Neural cell (in vitro differentiated cells): ENCODE results near the gene STRN3. TPM values are rescaled to one million over a fixed set of nuclear protein-coding genes. Genes with fewer than 3 reads are reported as not detected.
"Not testable (repeated sequence)": the region's sequence is repeated elsewhere in the genome, so short reads cannot be mapped to it uniquely, and the experiment has no call there.

Experiments
- H2AFZ ChIP-seq: fragments of 200-600, 300-800 bp; sonication (generic), shearing (Covaris generic); 2 replicates; pipeline ENCODE4 v1.6.0; 2014; ENCODE audit warnings: low read depth, mild to moderate bottlenecking, antibody characterized with exemption, low read length, moderate library complexity
- H3F3A ChIP-seq: fragments of 200-600 bp; shearing (Covaris generic); 2 replicates; pipeline ENCODE4 v1.6.1; 2016; ENCODE audit warnings: mild to moderate bottlenecking, moderate library complexity, mixed read lengths, antibody characterized with exemption, low read length; ENCODE audit not compliant: insufficient read depth, poor library complexity, severe bottlenecking
- H3K27ac ChIP-seq: fragments of 200-600, 300-800 bp; sonication (generic), shearing (Covaris generic); 2 replicates; pipeline ENCODE4 v1.5.1; 2014; ENCODE audit warnings: mild to moderate bottlenecking, low read length, moderate library complexity
- H3K27me3 ChIP-seq: fragments of 300-800, 200-600 bp; sonication (generic), shearing (Covaris generic); 2 replicates; pipeline ENCODE4 v1.6.0; 2014; ENCODE audit warnings: mild to moderate bottlenecking, low read depth, low read length, moderate library complexity; ENCODE audit not compliant: insufficient read depth
- H3K36me3 ChIP-seq: fragments of 300-800, 200-600 bp; sonication (generic), shearing (Covaris generic); 2 replicates; pipeline ENCODE4 v1.5.1; 2014; ENCODE audit warnings: mild to moderate bottlenecking, antibody characterized with exemption, low read length, moderate library complexity; ENCODE audit not compliant: insufficient read depth
- H3K4me2 ChIP-seq: fragments of 300-800, 200-600 bp; sonication (generic), shearing (Covaris generic); 2 replicates; pipeline ENCODE4 v1.6.0; 2014; ENCODE audit warnings: mild to moderate bottlenecking, low read length
- H3K4me3 ChIP-seq: fragments of 300-800, 200-600 bp; sonication (generic), shearing (Covaris generic); 2 replicates; pipeline ENCODE4 v1.5.1; 2014; ENCODE audit warnings: mild to moderate bottlenecking, low read length, moderate library complexity
- H3K79me2 ChIP-seq: fragments of 200-600 bp; shearing (Covaris generic); replicated peaks from 2 replicates; pipeline ENCODE4 v1.6.0; 2014; ENCODE audit warnings: mild to moderate bottlenecking, low read length, moderate library complexity; ENCODE audit not compliant: insufficient read depth
- H3K9ac ChIP-seq: fragments of 300-800, 200-600 bp; sonication (generic), shearing (Covaris generic); 2 replicates; pipeline ENCODE4 v1.6.1; 2016; ENCODE audit warnings: mild to moderate bottlenecking, low read length, mixed read lengths
- H3K9me2 ChIP-seq: fragments of 200-600 bp; shearing (Covaris generic); 2 replicates; pipeline ENCODE4 v1.6.1; 2016; ENCODE audit warnings: mild to moderate bottlenecking, low read length, mixed read lengths; ENCODE audit not compliant: insufficient read depth
- H3K9me3 ChIP-seq: fragments of 200-600, 300-800 bp; sonication (generic), shearing (Covaris generic); 2 replicates; pipeline ENCODE4 v1.6.1; 2016; ENCODE audit warnings: mild to moderate bottlenecking, mixed run types, low read length, moderate library complexity, mixed read lengths
- H4K20me1 ChIP-seq: fragments of 200-600 bp; shearing (Covaris generic); 2 replicates; pipeline ENCODE4 v1.6.1; 2016; ENCODE audit warnings: mild to moderate bottlenecking, mixed run types; ENCODE audit not compliant: insufficient read depth
- EP300 ChIP-seq: fragments of 450-650 bp; conservative IDR thresholded peaks from 2 replicates; pipeline ENCODE4 v1.6.1; 2014; ENCODE audit warnings: antibody characterized with exemption, mild to moderate bottlenecking, moderate library complexity; ENCODE audit not compliant: poor library complexity, severe bottlenecking
- EZH2 ChIP-seq: fragments of 200-600, 300-800 bp; shearing (Covaris generic), sonication (generic); IDR thresholded peaks from 2 replicates; pipeline ENCODE4 v1.6.1; 2014; ENCODE audit warnings: antibody characterized with exemption, low read length, borderline replicate concordance, mild to moderate bottlenecking; ENCODE audit not compliant: insufficient read depth, poor library complexity, severe bottlenecking
- MXI1 ChIP-seq: fragments of 450-650 bp; conservative IDR thresholded peaks from 2 replicates; pipeline ENCODE4 v1.6.1; 2014; ENCODE audit warnings: antibody characterized with exemption, mild to moderate bottlenecking; ENCODE audit not compliant: poor library complexity, severe bottlenecking
- POLR2AphosphoS5 ChIP-seq: IDR thresholded peaks from 2 replicates; pipeline ENCODE4 v1.6.1; 2012
- RAD21 ChIP-seq: fragments of 450-650 bp; conservative IDR thresholded peaks from 2 replicates; pipeline ENCODE4 v1.6.1; 2014; ENCODE audit warnings: antibody characterized with exemption, mild to moderate bottlenecking, moderate library complexity
- SMC3 ChIP-seq: fragments of 450-650 bp; conservative IDR thresholded peaks from 2 replicates; pipeline ENCODE4 v1.6.1; 2014; ENCODE audit warnings: antibody characterized with exemption, mild to moderate bottlenecking, moderate library complexity; ENCODE audit not compliant: poor library complexity
- TAF1 ChIP-seq: IDR thresholded peaks from 2 replicates; pipeline ENCODE4 v1.6.1; 2012; ENCODE audit warnings: low read depth
- polyA plus RNA-seq: library from polyadenylated mRNA; depleted of rRNA; stranded (reverse); fragments of >200 nt; gene quantifications from 2 replicates; pipeline ENCODE4 v1.2.3, GENCODE V29; 2014
- TF ChIP-seq, protein P1 (sequence below): IDR thresholded peaks from 2 replicates; pipeline ENCODE4 v1.6.1; 2012; ENCODE audit warnings: borderline replicate concordance
- TF ChIP-seq, protein P2 (sequence below): fragments of 450-650 bp; IDR thresholded peaks from 2 replicates; pipeline ENCODE4 v1.5.1; 2014; ENCODE audit warnings: antibody characterized with exemption, mild to moderate bottlenecking, moderate library complexity; ENCODE audit not compliant: poor library complexity, severe bottlenecking

The STRN3 gene
- polyA plus RNA-seq, 1 donor from 2014 or later = 60.1 TPM

DNA sequence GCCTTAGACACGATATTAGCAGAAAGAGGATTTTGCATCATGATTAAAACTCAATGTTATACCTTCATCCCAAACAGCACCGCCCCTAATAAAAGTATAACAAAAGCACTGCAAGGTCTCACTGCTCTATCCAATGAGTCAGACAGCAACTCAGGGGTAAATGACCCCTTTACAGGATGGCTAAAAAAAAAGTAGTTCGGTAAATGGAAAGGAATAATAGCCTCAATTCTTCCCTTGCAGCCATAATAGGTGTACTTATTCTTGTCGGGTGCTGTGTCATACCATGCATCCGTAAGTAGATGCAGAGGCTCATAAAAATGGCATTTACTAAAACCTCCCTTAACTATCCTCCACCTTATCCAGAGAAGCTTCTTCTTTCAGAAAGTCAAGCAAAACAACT, 54.6 kb downstream of the STRN3 start:
- Histone ChIP-seq H3K9me3 (peaks cover under 1% of the 10 kb centered on the region), H3K27ac (no peak overlapping the region), H3K4me2 (no peak overlapping the region), H3K9me2 (no peaks in the 10 kb centered on the region), H2AFZ (no peak overlapping the region), H3F3A (no peaks in the 10 kb centered on the region), H3K9ac (no peak overlapping the region), H3K27me3 (no peaks in the 10 kb centered on the region), H3K4me3 (no peak overlapping the region), H4K20me1 (no peaks in the 10 kb centered on the region), H3K36me3 (no peaks in the 10 kb centered on the region), H3K79me2 (peaks cover 68% of the 10 kb centered on the region)
- TF ChIP-seq POLR2AphosphoS5 = no peak
- no peak for TF ChIP-seq RAD21
- TF ChIP-seq, protein P1, sequence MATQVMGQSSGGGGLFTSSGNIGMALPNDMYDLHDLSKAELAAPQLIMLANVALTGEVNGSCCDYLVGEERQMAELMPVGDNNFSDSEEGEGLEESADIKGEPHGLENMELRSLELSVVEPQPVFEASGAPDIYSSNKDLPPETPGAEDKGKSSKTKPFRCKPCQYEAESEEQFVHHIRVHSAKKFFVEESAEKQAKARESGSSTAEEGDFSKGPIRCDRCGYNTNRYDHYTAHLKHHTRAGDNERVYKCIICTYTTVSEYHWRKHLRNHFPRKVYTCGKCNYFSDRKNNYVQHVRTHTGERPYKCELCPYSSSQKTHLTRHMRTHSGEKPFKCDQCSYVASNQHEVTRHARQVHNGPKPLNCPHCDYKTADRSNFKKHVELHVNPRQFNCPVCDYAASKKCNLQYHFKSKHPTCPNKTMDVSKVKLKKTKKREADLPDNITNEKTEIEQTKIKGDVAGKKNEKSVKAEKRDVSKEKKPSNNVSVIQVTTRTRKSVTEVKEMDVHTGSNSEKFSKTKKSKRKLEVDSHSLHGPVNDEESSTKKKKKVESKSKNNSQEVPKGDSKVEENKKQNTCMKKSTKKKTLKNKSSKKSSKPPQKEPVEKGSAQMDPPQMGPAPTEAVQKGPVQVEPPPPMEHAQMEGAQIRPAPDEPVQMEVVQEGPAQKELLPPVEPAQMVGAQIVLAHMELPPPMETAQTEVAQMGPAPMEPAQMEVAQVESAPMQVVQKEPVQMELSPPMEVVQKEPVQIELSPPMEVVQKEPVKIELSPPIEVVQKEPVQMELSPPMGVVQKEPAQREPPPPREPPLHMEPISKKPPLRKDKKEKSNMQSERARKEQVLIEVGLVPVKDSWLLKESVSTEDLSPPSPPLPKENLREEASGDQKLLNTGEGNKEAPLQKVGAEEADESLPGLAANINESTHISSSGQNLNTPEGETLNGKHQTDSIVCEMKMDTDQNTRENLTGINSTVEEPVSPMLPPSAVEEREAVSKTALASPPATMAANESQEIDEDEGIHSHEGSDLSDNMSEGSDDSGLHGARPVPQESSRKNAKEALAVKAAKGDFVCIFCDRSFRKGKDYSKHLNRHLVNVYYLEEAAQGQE = no peak
- TF ChIP-seq MXI1 = no peak
- TF ChIP-seq, protein P2, sequence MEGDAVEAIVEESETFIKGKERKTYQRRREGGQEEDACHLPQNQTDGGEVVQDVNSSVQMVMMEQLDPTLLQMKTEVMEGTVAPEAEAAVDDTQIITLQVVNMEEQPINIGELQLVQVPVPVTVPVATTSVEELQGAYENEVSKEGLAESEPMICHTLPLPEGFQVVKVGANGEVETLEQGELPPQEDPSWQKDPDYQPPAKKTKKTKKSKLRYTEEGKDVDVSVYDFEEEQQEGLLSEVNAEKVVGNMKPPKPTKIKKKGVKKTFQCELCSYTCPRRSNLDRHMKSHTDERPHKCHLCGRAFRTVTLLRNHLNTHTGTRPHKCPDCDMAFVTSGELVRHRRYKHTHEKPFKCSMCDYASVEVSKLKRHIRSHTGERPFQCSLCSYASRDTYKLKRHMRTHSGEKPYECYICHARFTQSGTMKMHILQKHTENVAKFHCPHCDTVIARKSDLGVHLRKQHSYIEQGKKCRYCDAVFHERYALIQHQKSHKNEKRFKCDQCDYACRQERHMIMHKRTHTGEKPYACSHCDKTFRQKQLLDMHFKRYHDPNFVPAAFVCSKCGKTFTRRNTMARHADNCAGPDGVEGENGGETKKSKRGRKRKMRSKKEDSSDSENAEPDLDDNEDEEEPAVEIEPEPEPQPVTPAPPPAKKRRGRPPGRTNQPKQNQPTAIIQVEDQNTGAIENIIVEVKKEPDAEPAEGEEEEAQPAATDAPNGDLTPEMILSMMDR = no peak
- TF ChIP-seq SMC3 = no peak
- TF ChIP-seq TAF1 = no peak
- no peak for TF ChIP-seq EP300
- TF ChIP-seq EZH2 = no peak

GRCh38 chr14:30969796-30970195, 56.4 kb downstream of the STRN3 start:
- H3K27me3 ChIP-seq, H4K20me1 ChIP-seq, H3K36me3 ChIP-seq, H3K9me3 ChIP-seq, H3K27ac ChIP-seq, H3K9me2 ChIP-seq, H3K9ac ChIP-seq, H3K4me3 ChIP-seq, H2AFZ ChIP-seq, H3F3A ChIP-seq, H3K4me2 ChIP-seq: not testable (repeated sequence)
- peaks cover 68% of the 10 kb centered on the region for H3K79me2 ChIP-seq

- H3K4me3 ChIP-seq, H3K27me3 ChIP-seq, H3K4me2 ChIP-seq, H3K9me2 ChIP-seq, H3K9me3 ChIP-seq, H3K27ac ChIP-seq, H4K20me1 ChIP-seq, H3F3A ChIP-seq, H3K9ac ChIP-seq, H3K36me3 ChIP-seq, H2AFZ ChIP-seq: not testable (repeated sequence)
- peaks cover 64% of the 10 kb centered on the region for H3K79me2 ChIP-seq
Observed at GRCh38 chr14:30967364-30968098, 58.6 kb downstream of the STRN3 start.
